HUES6 (cell line): Measurements from ENCODE around the gene CSNK1G3.

Experiments used
- H3K27ac ChIP-seq: 2 replicates; pipeline ENCODE4 v1.7.0; 2013; ENCODE audit warnings: low read depth, mild to moderate bottlenecking, low read length, inconsistent platforms
- H3K27me3 ChIP-seq: 2 replicates; pipeline ENCODE4 v1.6.1; 2013; ENCODE audit warnings: low read length; ENCODE audit not compliant: control insufficient read depth, insufficient read depth
- H3K36me3 ChIP-seq: 2 replicates; pipeline ENCODE4 v1.6.1; 2013; ENCODE audit warnings: low read length; ENCODE audit not compliant: control insufficient read depth, insufficient read depth
- H3K4me1 ChIP-seq: 2 replicates; pipeline ENCODE4 v1.6.1; 2013; ENCODE audit warnings: low read length; ENCODE audit not compliant: control insufficient read depth, insufficient read depth
- H3K4me3 ChIP-seq: 2 replicates; pipeline ENCODE4 v1.5.1; 2013; ENCODE audit warnings: low read depth, low read length
- H3K9ac ChIP-seq: one replicate; pipeline ENCODE4 v1.6.1; 2013; ENCODE audit warnings: mild to moderate bottlenecking, low read length
- H3K9me3 ChIP-seq: 2 replicates; pipeline ENCODE4 v1.6.1; 2013; ENCODE audit warnings: low read depth, low read length; ENCODE audit not compliant: control insufficient read depth, insufficient read depth

The CSNK1G3 gene

DNA sequence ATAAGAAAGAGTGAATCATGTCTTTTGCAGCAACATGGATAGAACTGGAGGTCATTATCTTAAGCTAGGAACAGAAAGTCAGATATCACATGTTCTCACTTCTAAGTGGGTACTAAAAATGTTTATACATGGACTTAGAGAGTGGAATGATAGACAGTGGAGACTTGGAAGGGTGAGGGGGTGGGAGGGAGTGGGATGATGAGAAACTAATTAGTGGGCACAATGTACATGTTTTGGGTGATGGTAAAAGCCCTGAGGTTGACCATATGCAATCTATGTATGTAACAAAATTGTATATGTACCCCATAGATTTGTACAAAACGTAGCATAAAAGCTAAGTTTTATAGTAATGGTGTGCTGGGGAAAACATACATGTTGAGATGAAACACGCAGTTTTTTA lies 25.3 kb downstream of the CSNK1G3 start:
- Histone ChIP-seq H3K27me3 (no peaks in the 10 kb centered on the region), H3K27ac (no peak overlapping the region), H3K36me3 (no peaks in the 10 kb centered on the region), H3K9me3 (no peaks in the 10 kb centered on the region), H3K9ac (no peak overlapping the region), H3K4me1 (peaks cover 5% of the 10 kb centered on the region; the same call in 1 of the 2 replicates), H3K4me3 (no peak overlapping the region)

DNA sequence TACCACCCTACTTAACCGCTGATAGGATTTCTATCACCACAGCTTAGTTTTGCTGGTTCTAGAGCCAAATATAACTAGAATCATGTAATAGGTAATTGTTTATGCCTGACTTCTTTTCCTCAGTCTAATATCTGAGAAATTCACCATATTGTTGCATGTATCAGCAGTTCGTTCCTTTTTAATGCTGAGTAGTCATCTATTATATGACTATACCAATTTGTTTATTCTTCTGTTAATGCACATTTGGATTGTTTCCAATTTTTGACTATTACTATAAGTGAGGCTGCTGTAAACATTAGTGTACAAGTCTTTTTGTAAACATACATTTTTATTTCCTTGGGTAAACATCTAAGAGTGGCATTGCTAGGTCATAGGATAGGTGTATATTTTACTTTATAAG lies 25.9 kb downstream of the CSNK1G3 start:
- H3K9ac ChIP-seq, result no peak overlapping the region
- peaks cover 5% of the 10 kb centered on the region; the same call in 1 of the 2 replicates for H3K4me1 ChIP-seq
- H3K36me3 ChIP-seq, result no peaks in the 10 kb centered on the region
- no peak overlapping the region for H3K4me3 ChIP-seq
- no peaks in the 10 kb centered on the region for H3K9me3 ChIP-seq
- H3K27me3 ChIP-seq, result no peaks in the 10 kb centered on the region
- H3K27ac ChIP-seq, result no peak overlapping the region

DNA sequence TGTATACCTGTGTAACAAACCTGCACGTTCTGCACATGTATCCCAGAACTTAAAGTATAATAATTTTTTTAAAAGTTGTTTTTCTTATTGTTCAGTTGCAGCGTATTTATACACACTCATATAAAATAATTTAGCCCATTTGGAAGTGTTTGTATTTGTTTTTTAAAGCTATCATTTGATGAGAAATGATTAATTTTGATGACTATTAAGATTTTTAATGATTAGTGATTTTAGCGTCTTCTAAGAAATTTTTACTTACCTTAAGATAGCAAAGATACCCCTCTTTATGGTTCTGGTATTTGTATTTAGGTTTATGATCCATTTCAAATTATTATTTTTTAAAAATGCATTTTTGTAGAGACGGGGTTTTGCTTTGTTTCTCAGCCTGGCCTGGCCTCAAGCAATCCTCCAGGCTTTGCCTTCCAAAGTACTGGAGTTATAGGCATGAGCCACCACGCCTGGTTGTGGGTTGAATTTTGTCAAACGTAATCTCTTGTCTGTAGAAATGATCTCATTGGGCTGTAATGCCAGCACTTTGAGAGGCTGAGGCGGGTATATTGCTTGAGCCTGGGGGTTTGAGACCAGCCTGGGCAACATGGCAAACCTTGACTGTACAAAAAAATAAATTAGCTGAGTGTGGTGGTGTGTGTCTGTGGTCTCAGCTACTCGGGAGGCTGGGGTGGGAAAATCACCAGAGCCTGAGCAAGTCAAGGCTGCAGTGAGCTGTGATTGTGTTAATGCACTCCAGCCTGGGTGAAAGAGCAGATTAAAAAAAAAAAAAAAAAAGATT lies 26.9 kb downstream of the CSNK1G3 start:
- Histone ChIP-seq H3K9ac (no peak overlapping the region), H3K36me3 (no peaks in the 10 kb centered on the region), H3K4me3 (no peak overlapping the region), H3K4me1 (peaks cover 5% of the 10 kb centered on the region; the same call in 1 of the 2 replicates), H3K27me3 (no peaks in the 10 kb centered on the region), H3K9me3 (no peaks in the 10 kb centered on the region; the same call in 1 of the 2 replicates), H3K27ac (peak overlapping the region; percentile 54; the same call in 1 of the 2 replicates)

- H3K9me3 ChIP-seq, result no peaks in the 10 kb centered on the region; the same call in 1 of the 2 replicates
- peaks cover 5% of the 10 kb centered on the region; the same call in 1 of the 2 replicates for H3K4me1 ChIP-seq
- H3K36me3 ChIP-seq, result no peaks in the 10 kb centered on the region
- H3K4me3 ChIP-seq, result no peak overlapping the region
- no peak overlapping the region for H3K9ac ChIP-seq
- H3K27me3 ChIP-seq, result no peaks in the 10 kb centered on the region
- no peak overlapping the region for H3K27ac ChIP-seq
Measured at GRCh38 chr5:123540534-123540933, 28.6 kb downstream of the CSNK1G3 start.

- Histone ChIP-seq H3K36me3 (no peaks in the 10 kb centered on the region), H3K9me3 (no peaks in the 10 kb centered on the region; the same call in 1 of the 2 replicates), H3K4me1 (peaks cover 5% of the 10 kb centered on the region; the same call in 1 of the 2 replicates), H3K27me3 (no peaks in the 10 kb centered on the region), H3K9ac (no peak overlapping the region), H3K27ac (no peak overlapping the region), H3K4me3 (no peak overlapping the region)
Measured at GRCh38 chr5:123543438-123543837, 31.5 kb downstream of the CSNK1G3 start.

DNA sequence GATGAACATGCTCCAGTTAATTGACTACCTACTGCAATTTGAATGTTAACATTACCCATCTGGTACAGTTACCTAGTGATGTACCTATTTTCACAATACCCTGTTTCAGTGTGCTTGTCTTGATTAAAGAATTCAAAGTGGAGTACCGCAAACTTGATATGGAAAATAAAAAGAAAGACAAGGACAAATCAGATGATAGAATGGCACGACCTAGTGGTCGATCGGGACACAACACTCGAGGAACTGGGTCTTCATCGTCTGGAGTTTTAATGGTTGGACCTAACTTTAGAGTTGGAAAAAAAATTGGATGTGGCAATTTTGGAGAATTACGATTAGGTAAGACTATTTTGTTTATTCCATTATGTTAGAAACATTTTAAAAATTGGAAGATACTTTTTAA lies 33.5 kb downstream of the CSNK1G3 start:
- no peaks in the 10 kb centered on the region for H3K36me3 ChIP-seq
- 0 out of 2 replicates have a peak, but pooled peaks cover 2% of the 10 kb centered on the region for H3K4me1 ChIP-seq
- no peak overlapping the region for H3K4me3 ChIP-seq
- H3K27me3 ChIP-seq, result no peaks in the 10 kb centered on the region
- H3K9ac ChIP-seq, result no peak overlapping the region
- no peaks in the 10 kb centered on the region; the same call in 1 of the 2 replicates for H3K9me3 ChIP-seq
- no peak overlapping the region for H3K27ac ChIP-seq

- Histone ChIP-seq H3K4me3 (no peak overlapping the region), H3K4me1 (0 out of 2 replicates have a peak, but pooled peaks cover 2% of the 10 kb centered on the region), H3K27me3 (no peaks in the 10 kb centered on the region)
Measured at GRCh38 chr5:123546657-123547056, 34.7 kb downstream of the CSNK1G3 start.

DNA sequence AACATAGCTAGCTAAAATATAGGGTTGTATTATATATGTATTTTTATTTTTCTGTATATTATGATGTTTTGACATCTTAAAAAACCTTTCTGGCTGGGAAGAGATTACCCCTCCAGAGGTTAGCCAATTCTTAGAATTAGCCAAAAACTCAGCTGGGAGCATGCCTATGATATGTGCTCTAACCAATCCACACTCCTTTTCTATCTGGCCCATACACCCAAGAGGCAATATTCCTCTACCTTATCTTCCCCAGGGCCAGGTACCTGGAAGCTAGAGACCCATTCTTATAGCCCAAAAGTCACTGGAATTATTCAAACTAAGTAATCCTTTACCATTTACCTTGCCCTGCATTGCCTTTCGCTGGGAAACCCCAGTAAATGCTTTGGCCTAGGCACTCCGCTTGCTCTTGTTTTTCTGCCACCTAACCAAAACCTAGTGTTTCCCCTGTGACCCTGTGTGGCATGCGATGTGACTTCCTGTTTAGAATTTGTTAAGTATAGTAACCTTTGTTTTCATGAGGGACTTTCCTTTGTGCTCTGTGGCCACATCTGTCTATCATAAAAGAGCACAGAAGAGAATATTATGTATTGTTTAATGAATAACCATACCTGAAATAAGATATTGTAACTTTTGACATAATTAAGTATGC lies 37.4 kb downstream of the CSNK1G3 start:
- H3K9ac ChIP-seq, result no peak overlapping the region
- H3K9me3 ChIP-seq, result no peaks in the 10 kb centered on the region
- 0 out of 2 replicates have a peak, but pooled peaks cover 2% of the 10 kb centered on the region for H3K4me1 ChIP-seq
- H3K4me3 ChIP-seq, result no peak overlapping the region
- no peak overlapping the region for H3K27ac ChIP-seq
- no peaks in the 10 kb centered on the region for H3K27me3 ChIP-seq
- H3K36me3 ChIP-seq, result no peaks in the 10 kb centered on the region

More at GRCh38 chr5:123546657-123547056, 34.7 kb downstream of the CSNK1G3 start:
- Histone ChIP-seq H3K9me3 (no peaks in the 10 kb centered on the region; the same call in 1 of the 2 replicates), H3K27ac (no peak overlapping the region), H3K36me3 (no peaks in the 10 kb centered on the region), H3K9ac (no peak overlapping the region)

GRCh38 chr5:123554601-123555000 lies 42.6 kb downstream of the CSNK1G3 start:
- H3K9me3 ChIP-seq, result no peaks in the 10 kb centered on the region
- no peaks in the 10 kb centered on the region for H3K27me3 ChIP-seq
- H3K4me3 ChIP-seq, result no peak overlapping the region
- no peak overlapping the region for H3K9ac ChIP-seq
- H3K27ac ChIP-seq, result no peak overlapping the region
- no peaks in the 10 kb centered on the region for H3K36me3 ChIP-seq
- H3K4me1 ChIP-seq, result peaks cover 9% of the 10 kb centered on the region; the same call in 1 of the 2 replicates

DNA sequence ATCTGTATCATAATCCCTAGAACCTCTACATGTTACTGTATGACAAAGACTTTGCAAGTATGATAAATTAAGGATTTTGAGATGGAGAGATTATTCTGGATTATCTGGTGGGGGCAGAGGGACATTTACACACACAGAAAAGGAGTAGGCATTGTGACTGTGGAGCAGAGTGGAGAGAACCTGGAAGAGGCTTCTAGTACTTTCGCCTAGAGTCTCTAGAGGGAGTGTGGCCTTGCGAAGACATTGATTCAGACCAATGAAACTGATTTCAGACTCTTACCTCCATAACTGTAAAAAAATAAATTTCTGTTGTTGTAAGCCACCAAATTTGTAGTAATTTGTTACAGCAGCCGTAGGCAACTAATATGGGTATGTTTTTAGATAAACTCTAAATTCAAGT lies 45.9 kb downstream of the CSNK1G3 start:
- no peaks in the 10 kb centered on the region for H3K9me3 ChIP-seq
- H3K27me3 ChIP-seq, result no peaks in the 10 kb centered on the region
- H3K4me3 ChIP-seq, result no peak overlapping the region
- H3K36me3 ChIP-seq, result no peaks in the 10 kb centered on the region
- peaks cover 10% of the 10 kb centered on the region; the same call in 1 of the 2 replicates for H3K4me1 ChIP-seq
- H3K27ac ChIP-seq, result no peak overlapping the region
- H3K9ac ChIP-seq, result no peak overlapping the region
